NCI-H187 (cell line): ENCODE data around the gene ANAPC2.

ENCODE experiments used
- DNase-seq, 2 experiments: peaks; one replicate each; lab custom pipeline; 2025; lab: John Stamatoyannopoulos, UW

The ANAPC2 gene

GRCh38 chr9:137227054-137227852 is 38.9 kb upstream of the ANAPC2 start, which contains the start of gene RNF224:
Gene RNF224 (plus strand): TSS chr9:137227502. CDS start chr9:137228336, 834 bp downstream.
- DNase-seq = peak in 1 of 2 experiments; percentile 30

DNA sequence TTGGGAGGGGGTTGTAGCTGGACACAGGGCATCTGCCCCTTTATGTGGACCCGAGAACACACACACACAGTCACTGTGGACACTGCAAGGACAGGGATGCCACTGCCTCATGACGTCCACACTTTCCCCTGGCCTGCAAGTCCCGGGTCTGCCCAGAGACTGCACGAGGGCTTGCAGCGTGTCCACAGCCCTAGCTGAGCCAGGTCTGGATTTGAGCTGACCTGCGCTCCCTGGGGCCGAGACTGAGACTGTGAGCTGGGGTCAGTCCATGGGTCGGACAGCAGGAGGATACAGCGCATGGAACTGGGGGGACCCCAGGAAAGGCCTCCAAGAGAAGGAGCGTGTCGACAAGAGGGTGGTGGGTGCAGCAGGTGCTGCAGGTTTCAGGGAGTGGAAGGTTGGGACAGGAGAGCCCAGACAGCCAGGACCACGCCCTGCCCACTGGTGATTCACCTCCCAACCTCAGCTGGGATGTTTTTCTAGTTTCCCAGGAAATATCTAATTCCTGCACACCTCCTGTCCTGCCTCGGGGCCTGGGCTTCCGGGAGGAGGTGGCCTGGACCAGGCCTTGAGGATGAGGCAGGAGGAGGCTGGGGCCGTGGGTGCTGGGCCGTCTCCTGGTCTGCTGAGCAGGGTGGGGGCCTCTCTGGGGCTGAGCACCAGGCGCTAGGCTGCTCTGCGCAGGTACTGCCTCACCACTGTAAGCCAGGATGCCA is 38.1 kb upstream of the ANAPC2 start:
- no peak for DNase-seq

GRCh38 chr9:137225699-137226331 is 37.5 kb upstream of the ANAPC2 start:
- no peak for DNase-seq

DNA sequence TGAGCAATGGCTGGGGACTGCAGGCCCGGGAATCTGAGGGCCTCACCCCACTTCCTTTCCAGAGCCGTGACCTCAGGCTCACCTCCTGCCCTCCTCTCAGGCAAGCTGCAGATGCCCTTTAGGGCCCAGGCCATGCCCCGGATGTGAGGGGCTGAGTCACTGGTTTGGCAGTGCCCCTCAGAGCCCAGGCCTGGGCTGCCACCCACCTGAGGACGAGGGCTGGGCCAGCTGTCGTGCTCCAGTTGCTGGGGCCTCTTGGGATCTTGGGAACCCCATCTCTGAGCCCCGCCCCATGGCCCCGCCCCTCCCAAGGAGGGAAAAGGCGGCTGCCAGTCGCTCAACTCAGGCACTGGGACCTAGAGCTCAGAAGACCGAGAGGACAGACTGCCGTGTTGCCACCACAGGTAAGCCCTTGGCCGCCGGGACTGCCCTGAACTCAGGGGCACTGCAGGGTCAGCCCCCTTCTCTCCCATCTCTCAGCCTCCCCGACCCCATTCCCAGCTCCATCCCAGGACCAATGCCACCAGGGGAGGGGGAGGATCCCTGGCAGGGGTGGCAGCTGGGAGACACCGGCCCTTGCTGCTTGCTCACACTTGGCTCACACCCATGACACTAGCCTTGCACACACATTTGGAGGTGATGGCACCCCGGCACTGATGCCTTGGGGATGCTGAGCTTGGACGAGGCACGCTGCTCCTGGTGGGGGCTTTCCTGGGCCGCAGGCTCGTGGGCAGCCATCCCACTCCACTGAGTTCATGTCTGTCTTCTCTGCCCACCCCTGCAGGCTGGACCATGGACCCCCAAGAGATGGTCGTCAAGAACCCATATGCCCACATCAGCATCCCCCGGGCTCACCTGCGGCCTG is 36.7 kb upstream of the ANAPC2 start, which contains the start of gene CYSRT1:
CYSRT1 (plus strand) TSS at position 345 of the 865 bp plus-strand sequence; CDS start at position 793, 448 bp downstream.
- no peak for DNase-seq

GRCh38 chr9:137223078-137223970 is 35.0 kb upstream of the ANAPC2 start:
- peak; percentile 77 to 78 for DNase-seq

DNA sequence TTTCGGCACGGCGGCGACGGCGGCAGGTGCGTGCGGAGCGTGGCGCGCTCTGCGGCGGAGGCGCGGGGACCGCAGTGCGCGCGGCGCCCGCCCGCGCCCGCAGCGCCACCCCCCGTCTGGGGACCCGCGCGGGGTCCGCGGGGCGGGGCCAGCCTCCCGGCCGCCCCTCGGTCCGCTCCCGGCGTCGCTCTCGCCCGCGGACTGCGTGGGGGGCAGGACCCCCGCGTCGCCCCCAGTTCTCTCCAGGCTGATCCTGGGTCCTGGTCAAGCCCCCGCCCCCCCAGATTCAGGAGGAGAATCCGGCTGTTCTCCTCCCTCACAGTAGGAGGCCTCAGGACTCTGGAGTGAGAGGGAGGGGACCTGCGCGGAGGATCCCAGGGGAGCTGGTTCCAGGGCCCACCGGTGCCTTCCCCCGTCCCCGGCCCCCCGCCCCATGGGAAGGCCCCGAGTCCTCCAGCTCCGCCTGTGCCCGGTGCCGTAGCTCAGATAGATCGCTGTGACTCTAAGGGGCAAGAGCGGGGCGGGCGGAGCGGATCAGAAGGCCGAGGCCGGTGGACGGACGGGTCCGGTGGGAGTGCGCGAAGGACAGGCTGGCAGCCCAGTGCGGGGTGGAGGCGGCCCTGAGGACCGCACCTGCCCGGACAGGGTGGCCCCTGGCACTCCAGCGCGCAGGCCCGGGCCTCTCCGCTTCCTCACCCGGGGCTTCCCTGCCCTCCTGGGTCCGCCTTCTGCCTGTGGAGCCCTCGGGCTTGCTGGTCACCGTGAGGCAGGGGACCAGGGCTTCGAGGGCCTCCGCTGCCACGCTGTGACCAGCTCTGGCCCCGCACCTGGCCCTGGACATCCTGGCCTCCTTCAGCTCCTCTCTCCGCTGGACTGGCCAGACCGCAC is 34.1 kb upstream of the ANAPC2 start, which contains the start of gene RNF208:
RNF208 (minus strand) TSS at position 51 of the 888 bp plus-strand sequence. CDS start 1,028 bp downstream, outside the sequence.
- no peak for DNase-seq

GRCh38 chr9:137221506-137222111 is 33.2 kb upstream of the ANAPC2 start:
- no peak for DNase-seq

GRCh38 chr9:137221095-137221505 is 32.7 kb upstream of the ANAPC2 start:
- DNase-seq = no peak

DNA sequence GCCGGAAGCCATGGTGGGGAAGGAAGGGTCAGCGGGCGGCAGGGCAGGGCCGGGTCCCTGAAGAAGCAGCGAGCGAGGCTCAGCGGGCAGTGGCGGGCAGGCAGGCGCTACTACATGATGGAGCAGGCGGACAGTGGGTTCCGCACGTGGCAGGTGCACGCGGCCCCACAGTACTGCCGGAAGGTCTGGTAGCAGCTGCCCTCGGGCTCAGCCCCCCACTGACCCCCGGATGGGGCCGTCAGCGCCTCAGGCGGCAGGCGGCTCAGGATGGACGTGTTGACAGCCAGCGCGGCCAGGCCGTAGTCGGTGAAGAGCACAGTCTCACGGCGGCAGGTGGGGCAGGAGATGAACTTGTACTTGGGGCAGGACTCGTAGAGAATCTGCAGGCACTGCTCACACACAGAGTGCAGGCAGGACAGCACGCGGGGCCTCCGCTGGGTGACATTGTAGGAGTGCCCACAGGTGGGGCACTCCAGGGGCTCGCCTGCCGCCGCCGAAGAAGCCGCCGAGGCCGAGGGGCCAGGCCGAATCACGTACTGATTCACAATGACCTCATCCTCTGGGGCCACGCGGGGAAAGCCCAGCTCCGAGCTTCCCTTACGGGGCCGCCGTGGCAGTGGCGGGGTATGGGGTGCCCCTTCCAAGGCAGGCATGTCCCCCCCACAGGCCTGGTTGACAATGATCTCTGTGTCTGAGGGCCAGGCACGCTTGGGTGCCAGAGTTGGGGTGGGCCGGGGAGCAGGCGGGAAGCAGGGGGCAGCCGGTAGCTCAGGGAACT is 32.1 kb upstream of the ANAPC2 start:
- DNase-seq = no peak

DNA sequence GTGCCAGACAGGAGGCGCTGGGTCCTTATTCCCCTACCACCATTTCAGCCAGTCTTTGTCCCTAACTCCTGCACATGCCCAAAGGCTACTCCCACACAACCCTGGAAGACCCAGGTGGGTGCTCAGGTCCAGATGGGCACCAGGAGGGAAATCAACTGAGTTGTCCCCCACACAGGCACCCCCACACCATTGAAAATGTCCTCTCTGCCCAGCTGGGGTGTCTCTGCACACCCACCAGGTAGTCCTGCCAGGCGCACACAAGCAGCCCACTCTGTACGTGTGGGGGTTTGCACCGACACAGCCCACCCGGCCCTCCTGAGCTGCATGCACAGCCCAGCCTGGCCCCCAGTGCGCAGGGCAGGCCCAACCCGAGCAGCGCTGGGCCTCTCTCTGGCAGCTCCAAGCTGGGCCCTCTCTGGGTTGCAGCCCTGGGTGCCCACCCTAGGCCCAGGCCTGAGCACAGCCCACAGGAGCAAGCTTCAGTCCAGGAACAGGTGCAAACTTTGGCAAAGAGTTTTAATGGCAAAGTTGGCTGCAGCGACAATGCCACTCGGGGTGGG is 31.5 kb upstream of the ANAPC2 start:
- DNase-seq = no peak

DNA sequence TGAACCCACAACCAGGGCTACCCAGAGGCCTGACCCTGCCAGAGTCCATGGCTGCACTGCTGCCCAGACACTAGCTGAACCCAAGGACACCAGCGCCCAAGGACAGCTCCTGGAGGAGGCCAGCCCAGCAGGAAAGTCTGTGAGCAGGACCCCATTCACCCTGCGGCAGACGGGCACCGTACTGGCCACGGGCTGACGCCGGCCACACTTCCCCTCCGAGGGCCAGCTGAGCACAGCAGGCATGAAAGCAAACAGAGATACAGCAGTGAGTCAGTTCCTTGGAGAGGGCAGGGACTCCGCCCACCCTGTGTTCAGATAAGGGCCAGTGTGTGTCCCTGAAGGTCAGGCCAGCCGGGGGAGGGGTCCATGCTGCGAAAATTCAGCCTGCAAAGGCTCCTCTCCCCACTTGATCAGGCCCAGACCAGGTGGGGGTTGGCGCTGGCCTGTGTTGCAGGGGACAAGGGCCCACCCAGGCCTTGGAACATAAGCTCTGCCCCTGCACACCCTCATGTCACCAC is 30.5 kb upstream of the ANAPC2 start:
- no peak for DNase-seq

DNA sequence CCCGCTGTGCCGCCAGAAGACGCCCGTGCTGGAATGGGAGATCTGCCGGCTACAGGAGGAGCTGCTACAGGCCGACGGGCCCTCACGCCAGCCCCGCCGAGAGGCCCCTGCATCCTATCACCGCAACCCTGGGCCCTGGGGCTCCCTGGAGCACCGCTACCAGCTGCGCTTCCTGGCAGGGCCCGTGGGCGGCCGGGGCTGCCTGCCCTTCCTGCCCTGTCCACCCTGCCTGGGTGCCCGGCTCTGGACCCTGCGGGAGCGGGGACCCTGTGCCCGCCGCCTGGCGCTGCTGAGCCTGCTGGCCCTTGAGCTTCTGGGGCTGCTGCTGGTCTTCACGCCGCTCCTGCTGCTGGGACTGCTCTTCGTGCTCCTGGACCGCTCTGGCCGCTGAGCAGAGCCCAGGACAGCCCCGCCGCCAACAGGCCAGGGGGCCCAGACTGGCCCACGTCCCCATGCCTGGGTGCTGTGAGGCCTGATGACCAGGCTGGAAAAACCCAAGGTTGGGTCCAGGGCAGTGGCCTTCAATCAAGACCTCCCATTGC is 29.9 kb upstream of the ANAPC2 start:
- DNase-seq = no peak

DNA sequence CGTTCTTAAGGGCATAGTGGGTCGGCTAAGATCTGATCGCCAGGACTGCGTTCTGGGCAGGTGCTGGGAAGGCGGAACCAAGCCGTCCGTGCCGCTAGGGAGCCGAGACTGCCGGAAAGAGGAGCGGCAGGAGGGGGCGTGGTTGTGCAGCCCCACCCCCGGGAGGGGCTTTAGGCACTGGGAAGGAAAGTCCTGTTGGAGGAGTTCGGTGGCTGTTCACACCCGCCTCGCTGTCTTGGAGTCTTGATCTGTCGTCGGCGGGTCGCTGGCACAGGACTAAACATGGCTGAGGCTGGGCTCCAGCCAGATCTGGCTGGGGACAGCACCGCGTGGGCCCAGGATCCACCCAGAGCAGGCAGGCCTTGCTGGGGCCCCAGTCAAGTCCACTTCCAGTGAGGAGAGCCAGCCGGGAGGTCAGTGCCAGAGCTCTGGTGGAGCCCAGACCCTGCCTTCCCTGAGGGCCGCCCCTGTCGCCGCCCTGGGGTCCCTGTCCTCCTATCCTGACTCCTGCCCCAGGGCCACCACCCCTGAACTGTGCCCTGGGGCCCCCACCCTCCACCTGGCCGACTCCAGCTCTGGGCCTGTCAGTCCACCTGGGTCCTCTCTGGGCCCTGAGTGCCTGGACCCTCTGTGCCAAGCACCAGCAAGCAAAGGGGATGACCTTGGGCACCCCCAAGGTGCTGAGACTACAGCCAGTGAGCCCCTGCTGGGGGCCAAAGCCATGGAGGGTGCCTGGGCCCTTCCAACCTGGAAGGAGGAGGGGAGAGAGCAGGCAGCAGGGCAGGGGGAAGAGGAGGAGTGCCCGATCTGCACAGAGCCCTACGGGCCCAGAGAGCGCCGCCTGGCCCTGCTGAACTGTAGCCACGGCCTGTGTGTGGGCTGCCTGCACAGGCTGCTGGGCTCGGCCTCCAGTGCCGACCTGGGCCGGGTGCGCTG is 29.2 kb upstream of the ANAPC2 start:
- peak; percentile 3 to 30 for DNase-seq

DNA sequence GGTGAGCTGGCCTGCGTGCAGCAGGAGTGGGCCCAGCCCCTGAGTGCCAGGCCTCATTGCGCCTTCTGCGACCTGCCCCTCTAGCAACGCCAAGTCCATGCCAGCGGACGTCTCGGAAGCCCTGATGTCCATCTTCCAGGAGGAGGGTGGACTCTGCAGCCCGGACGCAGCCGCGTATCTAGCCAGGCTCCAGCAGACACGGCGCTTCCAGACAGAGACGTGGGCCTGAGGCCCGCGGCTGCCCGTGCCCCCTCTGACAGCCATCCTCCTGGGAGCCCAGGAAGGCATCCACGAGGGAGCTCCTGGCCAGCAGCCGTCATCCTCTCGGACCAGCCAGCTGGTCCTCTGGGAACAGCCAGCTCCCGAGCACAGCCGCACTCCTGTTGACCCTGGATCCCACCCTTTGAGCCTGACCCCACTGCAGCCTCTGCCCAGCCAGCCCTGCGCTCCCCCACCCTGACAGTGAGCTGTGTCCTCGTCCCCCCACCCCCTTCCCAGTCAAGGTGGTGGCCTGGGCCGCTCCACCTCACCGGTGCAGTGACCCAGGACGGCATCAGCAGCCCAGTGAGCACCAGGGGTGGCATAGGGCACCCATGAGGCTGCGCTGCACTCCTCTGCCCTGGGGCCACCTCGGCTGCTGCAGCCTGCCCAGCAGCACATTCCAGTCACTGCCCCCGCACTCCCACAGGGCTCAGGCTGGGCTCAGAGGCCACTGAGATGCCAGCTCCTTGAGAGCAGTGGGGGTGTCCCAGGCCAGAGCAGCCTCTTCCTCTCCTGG is 28.0 kb upstream of the ANAPC2 start:
- DNase-seq = no peak
